ENCODE data around the gene EIF3K. TPM values are rescaled to one million over a fixed set of nuclear protein-coding genes. Genes with fewer than 3 reads are reported as not detected.
"Not testable (repeated sequence)": the region's sequence is repeated elsewhere in the genome, so short reads cannot be mapped to it uniquely, and the experiment has no call there.

The EIF3K gene
- total RNA-seq, 1 donor from 2014 or later: 304 TPM

DNA sequence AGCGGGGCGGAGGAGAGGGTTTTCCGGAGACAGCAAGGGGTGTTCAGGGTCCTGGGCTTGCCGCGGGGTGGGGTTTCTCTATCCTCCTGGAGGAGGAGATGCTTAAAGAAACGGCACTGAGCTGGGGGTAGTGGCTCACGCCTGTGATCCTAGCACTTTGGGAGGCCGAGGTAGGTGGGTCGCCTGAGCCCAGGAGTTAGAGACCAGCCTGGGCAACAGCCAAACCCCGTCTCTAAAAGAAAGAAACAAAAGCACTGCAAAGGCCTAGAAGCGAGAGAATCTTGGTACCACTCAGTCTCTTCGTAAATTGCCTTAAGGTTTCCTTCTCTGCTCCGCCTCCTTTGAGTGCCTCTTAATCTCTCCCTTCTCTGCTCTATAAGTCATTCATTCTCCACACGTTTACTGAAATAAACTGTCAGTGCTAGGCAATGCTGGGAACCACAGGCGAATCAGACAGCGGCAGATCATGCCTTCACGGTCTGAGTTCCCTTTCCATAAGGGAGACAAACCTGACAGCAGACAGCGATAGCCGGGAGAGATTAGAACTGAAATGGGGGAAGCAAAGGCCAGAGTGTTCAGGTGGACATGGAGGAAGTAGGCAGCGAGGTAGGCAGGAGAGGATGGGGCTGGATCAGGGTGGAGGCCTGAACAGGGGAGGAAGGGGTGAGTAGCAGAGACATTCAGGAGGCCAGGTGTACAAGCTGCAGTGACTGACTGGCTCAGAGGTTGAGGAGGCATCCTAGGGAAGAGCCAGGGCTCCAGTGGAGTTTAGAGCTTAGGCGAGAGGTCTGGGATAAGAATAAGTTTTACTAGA lies 580 bp downstream of the EIF3K start:
- ATAC-seq: no peak

DNA sequence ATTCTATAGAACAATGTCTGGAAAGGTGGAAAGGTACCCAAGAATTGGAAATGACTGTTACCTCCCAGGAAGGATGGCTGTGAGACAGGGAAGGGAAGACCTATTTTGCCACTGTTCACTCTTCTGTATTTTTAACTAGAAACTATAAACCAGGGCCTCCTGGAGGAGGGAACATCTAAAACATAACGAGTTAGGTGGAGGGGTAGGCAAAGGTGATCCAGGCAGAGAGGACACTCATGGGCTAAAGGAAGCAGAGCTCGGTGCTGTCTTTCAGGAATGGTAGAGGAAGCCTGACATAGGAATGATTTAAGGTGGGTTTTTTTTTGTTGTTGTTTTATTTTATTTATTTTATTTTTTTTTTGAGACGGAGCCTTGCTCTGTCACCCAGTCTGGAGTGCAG lies 5.8 kb downstream of the EIF3K start:
- no peak for ATAC-seq

DNA sequence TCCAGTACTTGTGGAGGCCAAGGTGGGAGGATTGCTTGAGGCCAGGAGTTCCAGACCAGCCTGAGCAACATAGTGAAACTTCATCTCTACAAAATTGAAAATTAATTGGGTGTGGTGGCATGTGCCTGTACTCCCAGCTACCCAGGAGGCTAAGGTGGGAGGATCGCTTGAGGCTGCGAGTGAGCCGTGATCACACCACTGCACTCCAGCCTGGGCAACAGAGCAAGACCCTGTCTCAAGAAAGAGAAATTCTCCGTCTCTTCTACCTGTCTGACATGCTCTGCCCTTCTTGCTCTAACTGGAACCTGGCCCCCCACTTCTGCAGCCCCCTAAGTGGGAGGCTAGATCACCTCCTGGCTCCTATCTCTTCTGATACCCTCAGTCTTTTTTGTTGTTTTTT lies 7.4 kb downstream of the EIF3K start:
- no peak for ATAC-seq

DNA sequence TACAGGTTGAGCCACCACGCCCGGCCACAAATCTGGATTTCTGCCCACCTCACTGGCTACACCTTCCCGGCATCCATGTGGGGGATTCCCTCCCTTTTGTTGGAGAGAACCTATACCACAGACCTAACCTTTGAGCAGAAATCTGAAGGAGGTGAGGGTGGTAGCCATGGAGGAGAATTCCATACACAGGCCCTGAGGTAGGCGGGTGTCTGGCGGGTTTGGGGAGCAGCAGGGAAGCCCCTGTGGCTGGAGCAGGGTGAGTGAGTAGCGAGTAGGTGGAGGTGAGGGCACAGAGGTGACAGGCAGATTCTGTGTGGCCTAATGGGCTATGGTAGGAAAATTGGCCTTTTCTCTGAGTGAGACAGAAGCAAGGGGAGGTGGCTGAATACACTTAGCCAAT lies 10.6 kb downstream of the EIF3K start:
- no peak for ATAC-seq

DNA sequence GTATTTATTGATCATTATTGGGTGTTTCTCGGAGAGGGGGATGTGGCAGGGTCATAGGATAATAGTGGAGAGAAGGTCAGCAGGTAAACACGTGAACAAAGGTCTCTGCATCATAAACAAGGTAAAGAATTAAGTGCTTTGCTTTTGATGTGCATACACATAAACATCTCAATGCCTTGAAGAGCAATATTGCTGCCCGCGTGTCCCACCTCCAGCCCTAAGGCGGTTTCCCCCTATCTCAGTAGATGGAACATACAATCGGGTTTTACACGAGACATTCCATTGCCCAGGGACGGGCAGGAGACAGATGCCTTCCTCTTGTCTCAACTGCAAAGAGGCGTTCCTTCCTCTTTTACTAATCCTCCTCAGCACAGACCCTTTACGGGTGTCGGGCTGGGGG lies 12.3 kb downstream of the EIF3K start:
- ATAC-seq: not testable (repeated sequence)

DNA sequence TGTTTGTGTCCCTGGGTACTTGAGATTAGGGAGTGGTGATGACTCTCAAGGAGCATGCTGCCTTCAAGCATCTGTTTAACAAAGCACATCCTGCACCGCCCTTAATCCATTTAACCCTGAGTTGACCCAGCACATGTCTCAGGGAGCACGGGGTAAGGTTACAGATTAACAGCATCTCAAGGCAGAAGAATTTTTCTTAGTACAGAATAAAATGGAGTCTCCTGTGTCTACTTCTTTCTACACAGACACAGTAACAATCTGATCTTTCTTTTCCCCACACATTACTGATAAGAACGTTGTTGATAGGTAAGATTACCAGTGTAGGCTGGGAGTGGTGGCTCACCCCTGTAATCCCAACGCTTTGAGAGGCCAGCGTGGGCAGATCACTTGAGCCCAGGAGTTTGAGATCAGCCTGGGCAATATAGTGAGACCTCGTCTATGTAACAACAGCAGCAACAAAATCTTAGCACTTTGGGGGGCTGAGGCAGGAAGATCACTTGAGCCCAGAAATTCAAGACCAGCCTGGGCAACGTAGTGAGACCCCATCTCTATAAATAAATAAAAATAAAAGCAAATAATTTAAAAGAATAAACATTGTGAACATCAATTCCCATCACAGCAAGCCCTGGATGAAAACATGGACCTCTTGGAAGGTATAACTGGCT lies 13.0 kb downstream of the EIF3K start:
- ATAC-seq: not testable (repeated sequence)

DNA sequence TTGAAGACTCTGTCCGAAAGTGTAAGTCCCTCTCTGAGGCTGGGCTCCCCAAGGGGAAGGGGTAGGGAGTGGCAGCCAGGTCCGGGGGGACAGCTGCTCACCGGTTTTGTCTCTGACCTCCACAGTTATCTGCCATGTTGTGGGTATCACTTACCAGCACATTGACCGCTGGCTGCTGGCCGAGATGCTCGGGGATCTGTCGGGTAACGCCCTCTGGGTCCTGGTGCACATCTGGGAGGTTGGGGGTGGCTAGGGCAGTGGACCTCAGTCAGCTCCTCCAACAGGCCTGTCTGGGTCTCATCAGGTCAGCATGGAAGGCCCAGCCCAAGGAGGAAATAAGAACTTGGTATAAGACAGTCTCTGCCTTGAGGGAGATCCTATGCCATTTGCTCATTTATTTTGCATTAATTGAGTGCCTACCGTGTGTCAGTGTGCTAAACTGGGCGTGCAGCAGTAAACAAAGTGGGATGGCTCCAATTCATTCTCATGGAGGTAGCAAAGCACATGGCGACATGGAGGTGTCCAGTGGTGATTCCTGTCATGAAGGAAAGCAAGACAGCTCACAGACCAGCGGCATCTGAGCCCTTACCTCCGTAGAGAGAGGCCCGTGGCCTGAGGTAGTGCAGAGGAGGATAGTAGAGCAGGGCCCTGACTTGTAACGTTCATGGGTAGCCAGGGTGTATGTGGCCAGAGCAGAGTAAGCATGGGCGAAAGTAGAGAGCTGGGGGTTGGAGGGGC lies 13.7 kb downstream of the EIF3K start:
- ATAC-seq: no peak

DNA sequence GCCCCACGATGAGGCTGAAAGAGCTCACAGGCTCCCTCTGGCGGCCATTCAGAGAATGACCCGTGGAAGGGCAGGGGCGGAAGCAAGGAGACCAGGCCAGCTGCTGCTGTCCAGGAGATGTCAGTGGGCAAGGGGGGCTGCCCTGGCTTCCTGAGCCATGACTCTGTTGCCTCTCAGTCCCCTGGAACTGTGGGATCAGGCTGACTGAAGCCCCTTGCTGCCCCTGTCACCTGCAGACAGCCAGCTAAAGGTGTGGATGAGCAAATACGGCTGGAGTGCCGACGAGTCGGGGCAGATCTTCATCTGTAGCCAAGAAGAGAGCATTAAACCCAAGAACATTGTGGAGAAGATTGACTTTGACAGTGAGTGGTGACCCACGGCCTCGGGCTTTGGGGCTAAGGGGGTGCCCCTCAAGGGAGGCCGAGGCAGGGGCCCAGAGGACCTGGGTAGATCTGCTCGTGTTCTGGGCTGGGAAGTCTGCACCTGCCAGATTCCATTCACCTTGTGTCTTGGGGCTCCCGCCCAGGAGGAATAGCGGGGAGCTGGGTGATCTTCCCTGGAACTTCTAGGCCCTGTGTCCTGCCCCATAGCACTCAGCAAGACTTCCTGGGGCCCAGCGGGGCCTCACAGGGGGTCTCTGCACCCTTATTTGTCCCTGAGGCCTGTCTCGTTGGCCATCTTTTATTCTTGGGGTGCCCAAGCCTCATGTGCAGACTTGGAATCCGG lies 15.9 kb downstream of the EIF3K start:
- peak; percentile 12 for ATAC-seq

DNA sequence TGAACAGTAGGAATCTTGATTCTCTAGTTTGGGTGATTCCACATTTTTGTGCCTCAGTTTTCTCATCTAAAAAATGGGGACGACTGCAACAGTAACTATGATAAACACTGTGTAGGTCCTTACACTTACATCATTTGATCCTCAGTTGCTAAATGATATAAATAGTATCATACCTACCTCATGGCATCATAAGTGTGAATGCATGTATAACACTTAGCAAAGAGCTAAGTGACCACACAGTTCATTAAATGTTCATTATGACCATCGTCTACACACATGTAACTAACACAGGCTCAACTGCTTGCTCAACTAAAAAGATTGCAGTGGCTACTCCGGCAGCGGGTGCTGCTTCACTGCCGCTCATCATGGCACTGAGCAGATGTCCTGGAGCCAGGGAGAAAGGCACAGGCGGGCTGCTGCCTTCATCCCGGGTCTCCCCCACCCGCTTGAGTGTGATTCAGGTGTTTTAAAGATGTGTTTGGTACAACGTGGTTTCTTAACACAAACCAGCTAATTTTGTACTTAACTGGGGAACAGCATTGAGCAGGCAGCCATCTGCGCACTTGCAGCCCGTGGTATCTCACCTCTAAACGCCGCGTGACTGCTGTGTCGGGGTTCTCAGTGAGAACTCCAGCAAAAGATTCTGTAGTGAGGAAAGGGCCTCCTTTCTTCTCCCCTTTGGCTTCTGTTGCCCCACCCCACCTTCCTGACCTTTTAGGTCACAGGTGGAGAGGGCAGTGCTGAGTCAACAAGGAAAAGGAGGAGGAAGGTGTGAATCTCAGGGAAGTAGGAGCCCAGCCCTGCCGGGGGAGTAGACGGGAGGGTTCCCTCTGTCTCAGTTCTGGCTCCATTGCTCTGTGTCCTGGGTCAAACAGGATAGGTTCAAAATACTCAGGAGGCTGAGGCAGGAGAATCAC lies 16.8 kb downstream of the EIF3K start:
- ATAC-seq: no peak

DNA sequence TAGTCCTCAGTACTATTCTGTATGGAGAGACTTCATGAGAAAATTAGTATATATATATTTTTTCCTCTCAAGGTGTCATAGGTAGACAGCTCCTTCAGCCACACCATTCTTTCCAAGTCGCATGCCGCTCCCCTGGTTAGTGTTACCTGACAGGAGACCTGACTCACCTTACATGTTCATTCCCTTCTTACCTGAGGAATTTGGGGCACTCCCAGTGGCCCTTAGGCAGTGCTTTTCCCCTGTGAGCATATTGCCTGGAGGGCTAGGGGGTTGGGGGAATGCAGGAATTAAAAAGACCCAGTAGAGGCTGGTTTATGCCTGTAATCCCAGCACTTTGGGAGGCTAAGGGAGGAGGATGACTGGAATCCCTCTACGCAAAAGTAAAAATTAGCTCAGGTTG lies 19.5 kb downstream of the EIF3K start:
- ATAC-seq: peak; percentile 23

DNA sequence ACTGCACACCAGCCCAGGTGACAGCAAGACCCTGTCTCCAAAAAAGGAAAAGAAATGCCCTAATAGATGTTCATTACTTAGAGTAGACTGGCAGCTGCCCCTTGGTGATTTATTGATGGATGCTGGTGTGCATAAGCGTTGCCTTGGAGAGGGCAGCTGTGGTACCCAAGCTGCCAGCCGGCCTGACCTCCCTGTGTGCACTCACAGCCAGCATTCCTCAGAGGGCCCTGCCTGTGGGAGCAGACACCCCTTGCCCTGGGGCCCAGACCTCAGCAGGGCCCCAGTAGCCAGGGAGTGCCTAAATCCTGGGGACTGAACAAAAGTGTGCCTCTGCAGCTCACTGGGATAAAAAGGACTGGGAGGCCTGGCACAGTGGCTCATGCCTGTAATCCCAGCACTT lies 20.7 kb downstream of the EIF3K start:
- no peak for ATAC-seq

DNA sequence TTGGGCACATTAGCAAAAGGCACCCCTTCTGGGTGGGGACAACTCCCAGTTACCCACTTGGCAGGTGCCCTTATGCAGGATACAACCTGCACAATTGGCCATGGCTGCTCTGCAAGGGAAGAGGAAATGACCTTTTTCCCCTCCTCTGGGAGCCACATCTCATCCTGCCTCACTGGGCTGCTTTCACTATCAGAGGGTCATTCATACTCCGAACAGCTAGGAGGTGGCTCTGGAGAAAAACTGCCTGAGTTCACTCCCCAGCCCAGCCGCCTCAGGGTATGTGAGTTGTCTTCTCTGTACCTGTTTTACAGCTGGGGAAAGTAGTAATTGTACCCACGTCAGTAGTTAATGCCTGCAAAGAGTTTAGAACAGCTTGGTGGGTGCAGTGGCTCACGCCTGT lies 21.4 kb downstream of the EIF3K start:
- peak; percentile 45 for ATAC-seq

DNA sequence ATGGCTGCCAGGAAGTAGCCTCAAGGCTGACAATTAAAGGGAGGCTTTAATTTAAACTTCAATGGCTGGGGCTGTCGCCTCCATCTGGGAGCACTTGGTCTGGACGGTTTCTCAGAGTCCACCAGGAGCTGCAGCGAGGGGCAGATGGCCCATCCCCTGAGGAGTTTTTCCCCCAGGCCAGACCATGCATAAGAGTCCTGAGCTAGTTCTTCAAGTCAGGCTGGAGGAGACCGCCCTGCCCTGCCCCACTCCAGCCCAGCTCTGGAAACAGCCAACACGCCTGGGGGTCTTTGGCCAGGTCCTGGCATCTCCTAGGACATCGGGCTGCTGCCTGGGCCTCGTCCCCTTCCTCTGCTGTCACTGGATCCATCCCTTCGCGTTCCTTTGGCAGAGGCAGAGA lies 23.2 kb downstream of the EIF3K start:
- no peak for ATAC-seq

DNA sequence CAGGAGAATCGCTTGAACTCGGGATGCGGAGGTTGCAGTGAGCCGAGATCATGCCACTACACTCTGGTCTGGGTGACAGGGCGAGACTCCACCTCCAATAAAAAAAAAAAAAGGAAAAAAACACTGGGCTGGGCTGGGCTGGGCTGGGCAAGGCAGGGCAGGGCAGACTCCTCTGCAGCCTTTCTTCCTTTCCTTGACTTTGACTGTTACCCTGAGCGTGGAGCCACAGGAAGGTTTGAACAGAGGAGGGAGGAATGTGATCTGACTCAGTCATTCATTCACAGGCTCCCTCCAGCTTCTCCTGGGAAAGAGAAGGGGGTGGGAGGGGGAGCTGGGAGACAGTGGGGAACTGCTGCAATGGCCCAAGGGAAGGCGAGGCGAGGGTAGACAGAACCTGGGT lies 25.7 kb downstream of the EIF3K start:
- peak; percentile 21 for ATAC-seq

DNA sequence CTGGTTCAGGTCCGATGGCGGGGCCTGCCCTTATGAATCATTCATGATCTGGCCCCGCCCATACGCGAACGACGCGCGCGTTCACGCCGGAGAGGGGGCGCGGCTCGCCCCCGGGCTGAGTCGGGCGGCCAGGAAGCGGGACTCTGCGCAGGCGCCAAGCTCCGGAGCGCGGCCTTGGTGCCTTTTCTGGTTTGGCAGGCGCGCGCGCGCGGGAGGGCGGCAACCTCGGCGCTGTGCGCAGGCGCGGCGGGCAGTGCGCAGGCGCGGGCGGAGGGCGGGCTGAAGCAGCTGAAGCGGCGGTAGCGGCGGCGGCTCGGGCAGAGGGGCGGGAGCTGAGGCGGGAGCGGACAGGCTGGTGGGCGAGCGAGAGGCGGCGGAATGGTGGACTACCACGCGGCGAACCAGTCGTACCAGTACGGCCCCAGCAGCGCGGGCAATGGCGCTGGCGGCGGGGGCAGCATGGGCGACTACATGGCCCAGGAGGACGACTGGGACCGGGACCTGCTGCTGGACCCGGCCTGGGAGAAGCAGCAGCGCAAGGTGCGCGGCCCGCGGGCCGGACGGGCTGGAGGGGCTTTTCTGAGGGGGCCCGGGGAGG lies 28.5 kb downstream of the EIF3K start, which contains the start of gene ACTN4:
ACTN4 (plus strand) TSS at position 282 of the 598 bp plus-strand sequence; CDS start at position 379, 97 bp downstream.
- peak; percentile 86 for ATAC-seq

DNA sequence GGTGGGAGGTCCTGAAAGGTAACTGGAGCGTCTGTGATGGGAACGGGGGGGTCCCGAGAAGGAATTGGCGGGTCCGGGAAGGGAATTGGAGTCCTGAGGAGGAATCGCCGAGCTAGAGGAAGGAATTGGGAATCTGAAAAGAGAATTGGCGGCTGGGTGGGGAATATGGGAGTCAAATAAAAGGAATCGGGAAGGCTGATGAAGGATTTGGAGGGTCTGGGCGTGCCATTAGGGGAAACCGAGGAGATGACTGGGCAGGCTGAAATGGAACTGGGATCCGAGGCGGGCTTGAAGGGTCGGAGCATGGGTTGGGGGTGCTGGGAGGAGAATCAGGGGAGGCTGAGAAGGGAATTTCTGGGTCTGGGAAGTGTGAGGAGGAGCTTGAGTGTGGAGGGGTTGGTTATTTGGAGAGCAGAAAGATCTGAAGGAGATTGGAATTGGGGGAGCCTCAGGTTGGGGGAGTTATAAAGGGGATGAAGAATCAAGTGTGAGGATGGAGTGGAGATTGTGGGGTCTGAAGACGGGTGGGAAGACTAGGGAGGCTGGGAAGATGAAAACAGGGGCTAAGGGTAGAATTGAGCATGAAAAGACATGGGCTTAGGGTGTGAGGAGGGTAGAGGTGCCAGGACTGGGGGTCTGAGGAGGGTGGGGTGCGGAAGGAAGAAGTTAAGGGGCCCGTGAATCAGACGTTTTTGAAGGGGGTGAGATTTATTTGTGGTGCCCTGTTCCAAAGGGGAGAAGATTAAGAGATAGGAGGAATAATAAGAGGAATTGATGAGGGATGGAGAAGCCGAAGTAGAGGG lies 29.2 kb downstream of the EIF3K start:
- no peak for ATAC-seq

DNA sequence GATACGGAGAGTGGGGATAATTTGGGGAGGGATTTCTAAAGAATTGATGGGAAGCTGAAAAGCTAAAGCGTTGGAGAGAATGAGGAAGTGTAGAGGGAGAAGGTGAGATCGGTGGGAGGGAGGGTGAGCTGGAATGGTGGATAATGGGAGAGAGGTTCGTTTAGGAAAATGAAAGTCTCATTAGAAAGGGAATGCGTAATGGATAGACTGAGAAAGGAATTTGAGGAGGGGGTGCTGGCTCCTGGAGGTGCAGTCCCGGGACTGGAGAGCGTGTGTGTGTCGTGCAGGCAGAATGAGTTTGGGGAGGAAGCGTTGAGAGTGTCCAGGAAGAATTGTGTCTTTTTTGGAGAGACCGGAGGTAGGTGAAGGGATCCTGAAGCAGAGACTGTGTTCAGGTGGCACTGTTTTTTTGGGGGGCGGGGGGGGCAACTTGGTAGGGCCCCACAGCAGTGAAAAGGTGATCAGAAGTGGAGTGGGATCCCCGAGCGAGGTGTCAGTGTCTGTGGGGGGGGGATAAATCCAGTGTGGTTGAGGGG lies 29.8 kb downstream of the EIF3K start:
- ATAC-seq: no peak

DNA sequence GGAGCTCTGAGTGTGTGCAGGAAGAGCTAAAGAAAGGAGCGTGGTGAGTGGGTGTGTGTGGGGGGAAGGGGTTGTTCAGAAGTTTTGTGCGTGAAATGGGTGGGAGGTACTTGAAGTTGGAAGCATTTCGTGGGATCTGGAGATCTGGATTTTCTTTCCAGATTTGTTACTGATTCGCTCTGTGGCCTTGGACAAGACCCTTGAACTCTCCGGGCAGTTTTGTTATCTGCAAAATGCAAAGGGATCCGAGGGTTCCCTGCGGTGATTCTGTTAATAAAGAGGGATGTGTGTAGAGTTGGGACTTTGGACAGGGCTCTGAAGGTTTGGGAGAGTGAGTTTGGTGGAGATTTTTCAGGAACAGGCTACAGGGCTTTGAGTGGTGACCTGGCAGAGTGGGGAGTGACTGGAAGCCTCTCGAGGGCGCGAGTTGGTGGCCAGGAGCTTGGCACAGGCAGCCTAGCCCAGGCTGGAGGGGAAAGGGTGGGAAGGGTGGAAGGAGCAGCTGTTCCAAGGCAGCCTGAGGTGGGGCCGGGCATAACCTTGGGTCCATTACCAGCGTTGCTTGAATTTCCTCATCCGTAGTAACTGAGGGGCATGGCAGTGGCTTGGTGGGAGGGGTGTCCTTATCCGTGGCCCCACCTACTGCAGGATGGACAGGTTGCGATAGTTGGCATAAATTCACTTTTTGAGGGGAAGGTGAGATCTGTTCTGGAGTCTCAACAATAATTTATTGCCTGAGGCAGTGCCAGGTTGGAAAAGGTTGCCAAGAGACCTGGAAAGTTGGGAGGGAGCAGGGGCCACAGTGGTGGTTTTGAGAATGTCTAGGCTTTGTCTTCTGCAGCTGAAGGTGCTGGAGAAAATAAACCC lies 30.6 kb downstream of the EIF3K start:
- peak; percentile 56 for ATAC-seq

All from esophagus mucosa (tissue), 1 donor.